ENCODE measurements around the gene SNUPN.

The SNUPN gene

GRCh38 chr15:75662823-75663519 is 37.4 kb upstream of the SNUPN start:
- no peak overlapping the region for H3K27ac ChIP-seq (ENCODE audit: low read length)
- no peaks in the 10 kb centered on the region for H3K27me3 ChIP-seq (ENCODE audit: control insufficient read depth, insufficient read depth, low read length)
- 0 out of 2 replicates have a peak, but pooled peaks cover 4% of the 10 kb centered on the region for H3K36me3 ChIP-seq (ENCODE audit: control insufficient read depth, insufficient read depth, low read length)
- no CpG with 5 or more reads among the region's 9 CpGs for WGBS (ENCODE audit: insufficient coverage, insufficient read length)
- no peak for DNase-seq (ENCODE audit: low read depth, low spot score)
- no peaks in the 10 kb centered on the region for H3K9me3 ChIP-seq (ENCODE audit: control insufficient read depth, insufficient read depth, low read length)
- no peaks in the 10 kb centered on the region for H3K4me1 ChIP-seq (ENCODE audit: control insufficient read depth, insufficient read depth, low read length)
- H3K4me3 ChIP-seq (ENCODE audit: low read length) = no peak overlapping the region

DNA sequence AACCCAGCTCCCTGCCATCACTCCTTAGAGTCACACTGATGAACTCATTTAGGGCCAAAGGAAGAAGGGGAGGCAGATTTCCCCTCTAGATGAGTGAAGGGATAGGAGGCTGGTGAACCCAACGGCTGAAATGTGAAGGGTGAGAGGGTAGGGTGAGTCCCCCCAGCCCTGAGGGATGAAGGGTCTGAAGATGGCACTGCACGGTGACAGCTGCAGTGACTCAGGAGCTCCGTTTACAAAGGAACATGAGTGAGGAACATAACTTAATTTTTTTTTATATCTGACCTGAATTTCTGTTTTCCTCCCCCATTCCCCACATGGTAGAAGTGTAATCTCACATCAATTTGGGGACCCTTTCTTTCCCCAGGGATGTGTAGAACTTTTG is 36.2 kb upstream of the SNUPN start:
- no CpG with 5 or more reads among the region's 3 CpGs for WGBS (ENCODE audit: insufficient coverage, insufficient read length)
- H3K4me3 ChIP-seq (ENCODE audit: low read length) = no peak overlapping the region
- H3K27me3 ChIP-seq (ENCODE audit: control insufficient read depth, insufficient read depth, low read length) = no peaks in the 10 kb centered on the region
- DNase-seq (ENCODE audit: low read depth, low spot score) = no peak
- 0 out of 2 replicates have a peak, but pooled peaks cover 7% of the 10 kb centered on the region for H3K36me3 ChIP-seq (ENCODE audit: control insufficient read depth, insufficient read depth, low read length)
- no peak overlapping the region for H3K27ac ChIP-seq (ENCODE audit: low read length)
- no peaks in the 10 kb centered on the region for H3K4me1 ChIP-seq (ENCODE audit: control insufficient read depth, insufficient read depth, low read length)
- no peaks in the 10 kb centered on the region for H3K9me3 ChIP-seq (ENCODE audit: control insufficient read depth, insufficient read depth, low read length)

DNA sequence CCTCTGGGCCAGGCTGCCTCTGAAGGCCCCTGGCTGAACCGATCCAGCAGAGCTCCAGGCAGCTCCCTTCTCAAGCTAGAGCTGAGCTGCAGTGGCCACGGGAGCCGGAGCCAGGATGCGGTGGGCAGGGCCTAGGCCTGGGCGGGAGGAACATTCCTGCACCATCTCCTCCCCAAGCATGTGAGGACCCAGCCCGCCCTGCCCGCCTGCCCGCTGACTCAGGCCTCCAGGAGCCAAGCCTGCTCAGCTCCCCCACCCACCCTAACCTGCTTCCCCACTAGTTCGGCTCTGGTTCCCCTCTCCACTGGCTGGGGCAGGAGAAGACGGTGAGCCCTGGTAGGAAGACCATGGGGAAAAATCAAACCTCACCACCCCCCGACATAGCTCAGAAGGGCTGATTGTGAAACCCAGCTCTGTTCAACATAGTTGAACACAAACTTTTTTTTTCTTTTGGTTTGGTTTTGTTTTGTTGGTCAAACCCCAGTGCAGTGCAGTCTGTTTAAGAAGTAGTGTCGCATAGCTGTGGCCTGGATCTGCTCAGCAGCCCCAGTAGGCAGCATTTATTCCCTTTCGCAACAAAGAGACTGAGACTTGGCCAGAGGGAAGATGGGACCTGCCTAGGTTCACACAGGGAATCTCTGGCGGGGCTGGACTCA is 35.7 kb upstream of the SNUPN start:
- H3K4me3 ChIP-seq (ENCODE audit: low read length) = no peak overlapping the region
- no peaks in the 10 kb centered on the region for H3K27me3 ChIP-seq (ENCODE audit: control insufficient read depth, insufficient read depth, low read length)

DNA sequence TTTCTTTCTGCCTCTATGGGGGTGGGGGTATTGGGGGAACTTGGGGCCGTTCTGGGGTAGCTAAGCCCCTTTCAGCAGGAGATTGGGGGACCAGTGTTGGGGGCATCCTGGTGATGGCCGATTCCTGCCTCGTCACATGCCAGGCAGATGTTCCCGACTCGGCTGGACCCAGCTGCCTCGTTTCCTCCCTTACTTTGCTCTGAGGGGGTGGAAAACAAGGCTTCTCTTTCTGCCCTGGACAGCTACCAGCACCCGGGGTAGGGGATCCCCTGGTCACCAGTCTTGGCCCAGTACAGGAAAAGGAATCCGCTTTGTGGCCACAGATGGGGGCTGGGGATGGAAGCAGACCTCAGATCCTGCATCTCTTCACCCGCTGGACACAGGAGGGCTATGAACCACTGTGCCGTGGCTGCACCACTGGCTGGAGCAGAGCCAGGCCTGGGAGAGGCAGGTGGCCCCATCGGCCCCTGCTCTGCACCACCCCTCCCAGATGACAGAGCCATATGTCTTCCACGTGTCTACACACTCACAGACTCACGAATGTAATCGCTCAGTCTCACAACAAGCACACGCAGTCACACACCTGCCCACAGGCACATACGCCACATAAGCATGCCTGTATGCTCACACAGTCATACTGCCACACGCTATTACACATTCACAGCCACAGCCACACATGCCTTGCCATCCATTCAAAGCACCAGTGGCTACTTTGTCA is 34.6 kb upstream of the SNUPN start:
- no peak overlapping the region for H3K4me3 ChIP-seq (ENCODE audit: low read length)
- H3K27ac ChIP-seq (ENCODE audit: low read length) = no peak overlapping the region
- H3K36me3 ChIP-seq (ENCODE audit: control insufficient read depth, insufficient read depth, low read length) = 0 out of 2 replicates have a peak, but pooled peaks cover 7% of the 10 kb centered on the region
- DNase-seq (ENCODE audit: low read depth, low spot score) = no peak
- no peaks in the 10 kb centered on the region for H3K4me1 ChIP-seq (ENCODE audit: control insufficient read depth, insufficient read depth, low read length)
- no CpG with 5 or more reads among the region's 17 CpGs for WGBS (ENCODE audit: insufficient coverage, insufficient read length)
- H3K9me3 ChIP-seq (ENCODE audit: control insufficient read depth, insufficient read depth, low read length) = no peaks in the 10 kb centered on the region
- H3K27me3 ChIP-seq (ENCODE audit: control insufficient read depth, insufficient read depth, low read length) = no peaks in the 10 kb centered on the region

More for the DNA sequence above, 35.7 kb upstream of the SNUPN start:
- H3K27ac ChIP-seq (ENCODE audit: low read length) = no peak overlapping the region
- H3K9me3 ChIP-seq (ENCODE audit: control insufficient read depth, insufficient read depth, low read length) = no peaks in the 10 kb centered on the region
- H3K4me1 ChIP-seq (ENCODE audit: control insufficient read depth, insufficient read depth, low read length) = no peaks in the 10 kb centered on the region
- no CpG with 5 or more reads among the region's 14 CpGs for WGBS (ENCODE audit: insufficient coverage, insufficient read length)
- DNase-seq (ENCODE audit: low read depth, low spot score) = no peak
- 0 out of 2 replicates have a peak, but pooled peaks cover 7% of the 10 kb centered on the region for H3K36me3 ChIP-seq (ENCODE audit: control insufficient read depth, insufficient read depth, low read length)

DNA sequence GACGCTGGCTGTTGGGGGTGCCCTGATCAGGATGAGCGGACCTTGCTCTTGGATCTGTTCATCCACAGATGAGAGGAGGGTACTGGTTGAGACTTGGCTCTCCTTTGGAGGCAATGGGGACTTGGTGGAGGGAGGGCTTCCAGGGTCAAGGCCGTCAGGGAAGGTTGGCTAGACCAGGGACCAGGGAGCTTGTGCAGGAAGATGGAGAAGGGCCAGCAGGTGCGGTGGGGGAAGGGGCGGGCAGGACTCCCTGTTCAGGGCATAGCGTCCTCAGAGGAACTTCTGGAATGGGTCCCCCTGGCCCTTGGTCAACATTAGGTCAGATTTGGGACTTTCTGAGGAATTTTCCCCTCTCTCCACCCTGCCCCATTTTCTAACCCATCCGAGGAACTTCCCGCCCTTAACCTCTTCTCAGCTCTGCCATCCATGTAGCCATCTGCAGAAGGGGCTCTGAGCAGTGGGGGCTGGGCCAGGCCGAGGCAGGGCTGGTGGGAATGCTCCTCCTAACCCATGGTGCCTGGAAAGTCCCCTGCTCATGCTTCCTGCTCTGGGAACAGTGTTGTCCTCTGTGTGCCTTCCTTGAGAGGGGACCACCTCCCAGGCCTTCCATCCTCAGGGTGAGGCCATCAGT is 33.7 kb upstream of the SNUPN start:
- no CpG with 5 or more reads among the region's 9 CpGs for WGBS (ENCODE audit: insufficient coverage, insufficient read length)
- no peaks in the 10 kb centered on the region for H3K27me3 ChIP-seq (ENCODE audit: control insufficient read depth, insufficient read depth, low read length)
- no peak overlapping the region for H3K4me3 ChIP-seq (ENCODE audit: low read length)
- H3K27ac ChIP-seq (ENCODE audit: low read length) = no peak overlapping the region
- H3K4me1 ChIP-seq (ENCODE audit: control insufficient read depth, insufficient read depth, low read length) = no peaks in the 10 kb centered on the region
- no peaks in the 10 kb centered on the region for H3K9me3 ChIP-seq (ENCODE audit: control insufficient read depth, insufficient read depth, low read length)
- 0 out of 2 replicates have a peak, but pooled peaks cover 7% of the 10 kb centered on the region for H3K36me3 ChIP-seq (ENCODE audit: control insufficient read depth, insufficient read depth, low read length)
- DNase-seq (ENCODE audit: low read depth, low spot score) = no peak

GRCh38 chr15:75656813-75657212 is 31.3 kb upstream of the SNUPN start:
- no CpG with 5 or more reads among the region's 22 CpGs for WGBS (ENCODE audit: insufficient coverage, insufficient read length)
- Histone ChIP-seq H3K9me3 (ENCODE audit: control insufficient read depth, insufficient read depth, low read length) (no peaks in the 10 kb centered on the region), H3K4me3 (ENCODE audit: low read length) (no peak overlapping the region), H3K27ac (ENCODE audit: low read length) (no peak overlapping the region), H3K27me3 (ENCODE audit: control insufficient read depth, insufficient read depth, low read length) (no peaks in the 10 kb centered on the region), H3K36me3 (ENCODE audit: control insufficient read depth, insufficient read depth, low read length) (0 out of 2 replicates have a peak, but pooled peaks cover 7% of the 10 kb centered on the region), H3K4me1 (ENCODE audit: control insufficient read depth, insufficient read depth, low read length) (no peaks in the 10 kb centered on the region)
- DNase-seq (ENCODE audit: low read depth, low spot score) = no peak

GRCh38 chr15:75656331-75656730 is 30.8 kb upstream of the SNUPN start:
- Histone ChIP-seq H3K4me3 (ENCODE audit: low read length) (no peak overlapping the region), H3K36me3 (ENCODE audit: control insufficient read depth, insufficient read depth, low read length) (0 out of 2 replicates have a peak, but pooled peaks cover 7% of the 10 kb centered on the region), H3K9me3 (ENCODE audit: control insufficient read depth, insufficient read depth, low read length) (no peaks in the 10 kb centered on the region), H3K27ac (ENCODE audit: low read length) (no peak overlapping the region), H3K4me1 (ENCODE audit: control insufficient read depth, insufficient read depth, low read length) (0 out of 2 replicates have a peak, but pooled peaks cover 1% of the 10 kb centered on the region), H3K27me3 (ENCODE audit: control insufficient read depth, insufficient read depth, low read length) (no peaks in the 10 kb centered on the region)
- no CpG with 5 or more reads among the region's 5 CpGs for WGBS (ENCODE audit: insufficient coverage, insufficient read length)
- DNase-seq (ENCODE audit: low read depth, low spot score) = no peak

- no CpG with 5 or more reads among the region's 4 CpGs for WGBS (ENCODE audit: insufficient coverage, insufficient read length)
- Histone ChIP-seq H3K4me1 (ENCODE audit: control insufficient read depth, insufficient read depth, low read length) (0 out of 2 replicates have a peak, but pooled peaks cover 2% of the 10 kb centered on the region), H3K9me3 (ENCODE audit: control insufficient read depth, insufficient read depth, low read length) (no peaks in the 10 kb centered on the region), H3K4me3 (ENCODE audit: low read length) (no peak overlapping the region), H3K27ac (ENCODE audit: low read length) (no peak overlapping the region), H3K36me3 (ENCODE audit: control insufficient read depth, insufficient read depth, low read length) (peaks cover 7% of the 10 kb centered on the region; the same call in 1 of the 2 replicates), H3K27me3 (ENCODE audit: control insufficient read depth, insufficient read depth, low read length) (no peaks in the 10 kb centered on the region)
- no peak for DNase-seq (ENCODE audit: low read depth, low spot score)
Observed at GRCh38 chr15:75655931-75656330, 30.4 kb upstream of the SNUPN start.

DNA sequence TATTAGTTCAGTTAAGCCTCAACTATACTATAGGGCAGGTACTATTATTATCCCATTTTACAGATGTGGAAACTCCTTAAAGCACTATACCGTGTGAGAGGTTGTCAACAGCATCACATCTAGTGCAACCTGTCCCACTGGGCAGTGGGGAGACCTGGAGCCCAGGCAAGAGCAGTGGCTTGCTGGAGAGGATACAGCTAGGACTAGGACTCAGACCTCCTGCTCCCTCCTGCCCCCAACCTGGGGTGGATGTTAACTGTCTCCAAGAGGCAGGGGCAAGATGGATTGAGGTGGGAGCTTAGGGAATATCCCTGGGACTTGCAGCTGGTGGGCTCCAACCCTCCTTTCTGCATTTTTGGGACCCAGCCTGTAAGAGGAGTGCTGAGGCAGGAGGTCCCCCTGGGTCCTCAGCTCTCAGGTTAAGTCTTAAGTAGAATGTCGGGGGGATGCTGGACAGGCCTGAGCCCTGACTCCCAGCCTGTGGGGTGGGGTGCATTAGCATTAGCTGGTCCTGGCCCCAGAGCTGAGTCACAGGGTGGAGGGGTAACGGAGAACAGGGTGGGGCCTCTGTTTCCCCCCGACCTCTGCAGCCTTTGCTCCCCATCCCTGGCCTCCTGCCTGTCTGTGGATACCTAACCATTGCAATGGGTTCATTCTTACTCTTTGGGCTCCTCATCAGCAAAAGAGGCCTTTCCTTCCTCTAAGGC is 28.8 kb upstream of the SNUPN start:
- no peaks in the 10 kb centered on the region for H3K27me3 ChIP-seq (ENCODE audit: control insufficient read depth, insufficient read depth, low read length)
- DNase-seq (ENCODE audit: low read depth, low spot score) = no peak
- H3K4me1 ChIP-seq (ENCODE audit: control insufficient read depth, insufficient read depth, low read length) = peaks cover 3% of the 10 kb centered on the region; the same call in 1 of the 2 replicates
- no peak overlapping the region for H3K27ac ChIP-seq (ENCODE audit: low read length)
- peaks cover 3% of the 10 kb centered on the region; the same call in 1 of the 2 replicates for H3K36me3 ChIP-seq (ENCODE audit: control insufficient read depth, insufficient read depth, low read length)
- no CpG with 5 or more reads among the region's 4 CpGs for WGBS (ENCODE audit: insufficient coverage, insufficient read length)
- H3K9me3 ChIP-seq (ENCODE audit: control insufficient read depth, insufficient read depth, low read length) = no peaks in the 10 kb centered on the region
- H3K4me3 ChIP-seq (ENCODE audit: low read length) = no peak overlapping the region

Measured in iPS DF 6.9 (cell line).